ENCODE data around the gene GALNT12. TPM values are rescaled to one million over a fixed set of nuclear protein-coding genes. Genes with fewer than 3 reads are reported as not detected.

The GALNT12 gene
- total RNA-seq, 1 experiment from 2014 or later = 3.3 TPM

DNA sequence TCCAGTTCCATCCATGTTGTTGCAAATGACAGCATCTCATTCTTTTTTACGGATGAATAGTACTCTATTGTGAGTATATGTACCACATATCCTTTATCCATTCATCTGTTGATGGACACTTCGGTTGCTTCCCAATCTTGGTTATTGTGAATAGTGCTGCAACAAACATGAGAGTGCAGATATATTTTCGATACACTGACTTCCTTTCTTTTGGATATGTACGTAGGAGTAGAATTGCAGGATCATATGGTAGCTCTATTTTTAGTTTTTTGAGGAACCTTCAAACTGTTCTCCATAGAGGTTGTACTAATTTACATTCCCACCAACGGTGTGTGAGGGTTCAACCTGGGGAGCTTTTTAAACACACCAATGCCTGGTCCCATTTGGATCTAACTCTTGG, 22.3 kb downstream of the GALNT12 start:
- in situ Hi-C loops (cut with HindIII; ENCODE audit: low pct_unique_long_range_greater_than_20kb, low sequenced_read_pairs) = no loop called here
- no peak overlapping the region for H3K27ac ChIP-seq (ENCODE audit: low read length)
- DNase-seq (ENCODE audit: low read depth, low spot score) (no peak), ATAC-seq (no peak)
- H3K9me3 ChIP-seq (ENCODE audit: control insufficient read depth, insufficient read depth, low read depth, low read length) = no peaks in the 10 kb centered on the region
- no peaks in the 10 kb centered on the region for H3K4me1 ChIP-seq (ENCODE audit: control insufficient read depth, insufficient read depth, low read length)
- no peaks in the 10 kb centered on the region for H3K36me3 ChIP-seq (ENCODE audit: control insufficient read depth, insufficient read depth, low read length)
- no peaks in the 10 kb centered on the region for H3K27me3 ChIP-seq (ENCODE audit: control insufficient read depth, insufficient read depth, low read length)
- BruUV-seq (replicated peaks) = no TSS peak
- ChIA-PET POLR2A (no interaction called here), CTCF (no interaction called here)
- intact Hi-C loops (cut with micrococcal nuclease; ENCODE audit: unreplicated experiment) = no loop called here
- TF ChIP-seq TCF7L2 (IDR thresholded peaks at IDR 0.05; ENCODE audit: low read depth, low read length) = no peak
- TF ChIP-seq SIN3A (IDR thresholded peaks at IDR 0.05; ENCODE audit: borderline replicate concordance, insufficient read depth, low read depth, low read length) = no peak
- TF ChIP-seq, protein P1, sequence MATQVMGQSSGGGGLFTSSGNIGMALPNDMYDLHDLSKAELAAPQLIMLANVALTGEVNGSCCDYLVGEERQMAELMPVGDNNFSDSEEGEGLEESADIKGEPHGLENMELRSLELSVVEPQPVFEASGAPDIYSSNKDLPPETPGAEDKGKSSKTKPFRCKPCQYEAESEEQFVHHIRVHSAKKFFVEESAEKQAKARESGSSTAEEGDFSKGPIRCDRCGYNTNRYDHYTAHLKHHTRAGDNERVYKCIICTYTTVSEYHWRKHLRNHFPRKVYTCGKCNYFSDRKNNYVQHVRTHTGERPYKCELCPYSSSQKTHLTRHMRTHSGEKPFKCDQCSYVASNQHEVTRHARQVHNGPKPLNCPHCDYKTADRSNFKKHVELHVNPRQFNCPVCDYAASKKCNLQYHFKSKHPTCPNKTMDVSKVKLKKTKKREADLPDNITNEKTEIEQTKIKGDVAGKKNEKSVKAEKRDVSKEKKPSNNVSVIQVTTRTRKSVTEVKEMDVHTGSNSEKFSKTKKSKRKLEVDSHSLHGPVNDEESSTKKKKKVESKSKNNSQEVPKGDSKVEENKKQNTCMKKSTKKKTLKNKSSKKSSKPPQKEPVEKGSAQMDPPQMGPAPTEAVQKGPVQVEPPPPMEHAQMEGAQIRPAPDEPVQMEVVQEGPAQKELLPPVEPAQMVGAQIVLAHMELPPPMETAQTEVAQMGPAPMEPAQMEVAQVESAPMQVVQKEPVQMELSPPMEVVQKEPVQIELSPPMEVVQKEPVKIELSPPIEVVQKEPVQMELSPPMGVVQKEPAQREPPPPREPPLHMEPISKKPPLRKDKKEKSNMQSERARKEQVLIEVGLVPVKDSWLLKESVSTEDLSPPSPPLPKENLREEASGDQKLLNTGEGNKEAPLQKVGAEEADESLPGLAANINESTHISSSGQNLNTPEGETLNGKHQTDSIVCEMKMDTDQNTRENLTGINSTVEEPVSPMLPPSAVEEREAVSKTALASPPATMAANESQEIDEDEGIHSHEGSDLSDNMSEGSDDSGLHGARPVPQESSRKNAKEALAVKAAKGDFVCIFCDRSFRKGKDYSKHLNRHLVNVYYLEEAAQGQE (IDR thresholded peaks at IDR 0.05; ENCODE audit: insufficient read depth in 1 of 2, low read depth in 2 of 2, low read length in 1 of 2) = no peak
- TF ChIP-seq, protein P2, sequence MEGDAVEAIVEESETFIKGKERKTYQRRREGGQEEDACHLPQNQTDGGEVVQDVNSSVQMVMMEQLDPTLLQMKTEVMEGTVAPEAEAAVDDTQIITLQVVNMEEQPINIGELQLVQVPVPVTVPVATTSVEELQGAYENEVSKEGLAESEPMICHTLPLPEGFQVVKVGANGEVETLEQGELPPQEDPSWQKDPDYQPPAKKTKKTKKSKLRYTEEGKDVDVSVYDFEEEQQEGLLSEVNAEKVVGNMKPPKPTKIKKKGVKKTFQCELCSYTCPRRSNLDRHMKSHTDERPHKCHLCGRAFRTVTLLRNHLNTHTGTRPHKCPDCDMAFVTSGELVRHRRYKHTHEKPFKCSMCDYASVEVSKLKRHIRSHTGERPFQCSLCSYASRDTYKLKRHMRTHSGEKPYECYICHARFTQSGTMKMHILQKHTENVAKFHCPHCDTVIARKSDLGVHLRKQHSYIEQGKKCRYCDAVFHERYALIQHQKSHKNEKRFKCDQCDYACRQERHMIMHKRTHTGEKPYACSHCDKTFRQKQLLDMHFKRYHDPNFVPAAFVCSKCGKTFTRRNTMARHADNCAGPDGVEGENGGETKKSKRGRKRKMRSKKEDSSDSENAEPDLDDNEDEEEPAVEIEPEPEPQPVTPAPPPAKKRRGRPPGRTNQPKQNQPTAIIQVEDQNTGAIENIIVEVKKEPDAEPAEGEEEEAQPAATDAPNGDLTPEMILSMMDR (IDR thresholded peaks at IDR 0.05) = no peak
- TF ChIP-seq POLR2AphosphoS5 (IDR thresholded peaks at IDR 0.05; ENCODE audit: low read depth, low read length) = no peak
- no peak overlapping the region for H3K4me3 ChIP-seq (ENCODE audit: low read depth in 2 of 2, low read length in 2 of 2)

DNA sequence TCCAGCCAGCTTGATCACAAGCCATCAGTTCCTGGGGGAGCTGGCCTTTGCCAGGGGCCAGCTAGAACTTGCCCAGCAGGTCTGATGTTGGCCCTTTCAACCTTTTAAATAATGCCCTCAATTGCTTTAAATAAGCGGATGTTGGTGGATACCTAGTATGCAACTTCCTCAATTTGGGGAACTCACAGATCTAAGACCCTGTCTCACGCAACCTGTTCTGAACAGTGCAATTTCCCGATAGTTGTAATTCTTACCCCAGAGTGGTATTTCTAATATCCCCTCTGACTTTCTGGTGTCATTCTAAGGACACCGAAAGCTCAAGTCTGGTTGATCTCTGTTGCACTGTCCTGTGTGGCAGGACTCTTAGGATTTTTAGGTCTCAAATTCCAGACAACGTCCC, 23.1 kb downstream of the GALNT12 start:
- CTCF ChIA-PET = no interaction called here
- BruUV-seq (replicated peaks) = no TSS peak

More for the DNA sequence above, 23.1 kb downstream of the GALNT12 start:
- intact Hi-C loops (cut with micrococcal nuclease; ENCODE audit: unreplicated experiment) (no loop called here), in situ Hi-C loops (cut with HindIII; ENCODE audit: low pct_unique_long_range_greater_than_20kb, low sequenced_read_pairs) (no loop called here)
- H3K27ac ChIP-seq (ENCODE audit: low read length) = no peak overlapping the region
- H3K9me3 ChIP-seq (ENCODE audit: control insufficient read depth, insufficient read depth, low read depth, low read length) = no peaks in the 10 kb centered on the region
- H3K4me1 ChIP-seq (ENCODE audit: control insufficient read depth, insufficient read depth, low read length) = no peaks in the 10 kb centered on the region
- TF ChIP-seq, protein P1 (IDR thresholded peaks at IDR 0.05; ENCODE audit: insufficient read depth in 1 of 2, low read depth in 2 of 2, low read length in 1 of 2) = no peak
- TF ChIP-seq SIN3A (IDR thresholded peaks at IDR 0.05; ENCODE audit: borderline replicate concordance, insufficient read depth, low read depth, low read length) (no peak), POLR2AphosphoS5 (IDR thresholded peaks at IDR 0.05; ENCODE audit: low read depth, low read length) (no peak), TCF7L2 (IDR thresholded peaks at IDR 0.05; ENCODE audit: low read depth, low read length) (no peak)
- TF ChIP-seq, protein P2 (IDR thresholded peaks at IDR 0.05) = no peak
- no peak for ATAC-seq
- no peaks in the 10 kb centered on the region for H3K36me3 ChIP-seq (ENCODE audit: control insufficient read depth, insufficient read depth, low read length)
- DNase-seq (ENCODE audit: low read depth, low spot score) = no peak
- H3K27me3 ChIP-seq (ENCODE audit: control insufficient read depth, insufficient read depth, low read length) = no peaks in the 10 kb centered on the region
- no peak overlapping the region for H3K4me3 ChIP-seq (ENCODE audit: low read depth in 2 of 2, low read length in 2 of 2)
- POLR2A ChIA-PET = no interaction called here
